A673 (cell line): ENCODE data around the gene PCDHGA4.

Source experiments
- EZH2 ChIP-seq: fragments of 200-600 bp; sonication (generic); IDR thresholded peaks from 2 replicates; pipeline ENCODE4 v1.6.1; 2017; ENCODE audit warnings: borderline replicate concordance, low read depth, mild to moderate bottlenecking, mixed read lengths, antibody characterized with exemption, low read length; ENCODE audit not compliant: poor library complexity, severe bottlenecking
- TF ChIP-seq, protein P1 (sequence below): fragments of 300-800, 200-600 bp; sonication (generic); conservative IDR thresholded peaks from 2 replicates; pipeline ENCODE4 v1.5.1; 2017; ENCODE audit warnings: low read depth, mild to moderate bottlenecking, antibody characterized with exemption, low read length, moderate library complexity, mixed read lengths

DNA sequence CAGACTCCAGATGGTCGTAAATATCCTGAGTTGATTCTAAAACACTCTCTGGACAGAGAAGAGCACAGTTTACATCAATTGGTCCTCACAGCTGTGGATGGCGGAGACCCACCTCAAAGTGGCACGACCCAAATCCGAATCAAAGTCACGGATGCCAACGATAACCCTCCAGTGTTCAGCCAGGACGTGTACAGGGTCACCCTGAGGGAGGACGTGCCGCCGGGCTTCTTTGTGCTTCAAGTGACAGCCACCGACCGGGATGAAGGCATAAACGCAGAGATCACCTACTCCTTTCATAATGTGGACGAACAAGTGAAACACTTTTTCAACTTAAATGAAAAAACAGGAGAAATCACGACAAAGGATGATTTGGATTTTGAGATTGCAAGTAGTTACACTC lies 5.9 kb downstream of the PCDHGA4 start:
- TF ChIP-seq, protein P1, sequence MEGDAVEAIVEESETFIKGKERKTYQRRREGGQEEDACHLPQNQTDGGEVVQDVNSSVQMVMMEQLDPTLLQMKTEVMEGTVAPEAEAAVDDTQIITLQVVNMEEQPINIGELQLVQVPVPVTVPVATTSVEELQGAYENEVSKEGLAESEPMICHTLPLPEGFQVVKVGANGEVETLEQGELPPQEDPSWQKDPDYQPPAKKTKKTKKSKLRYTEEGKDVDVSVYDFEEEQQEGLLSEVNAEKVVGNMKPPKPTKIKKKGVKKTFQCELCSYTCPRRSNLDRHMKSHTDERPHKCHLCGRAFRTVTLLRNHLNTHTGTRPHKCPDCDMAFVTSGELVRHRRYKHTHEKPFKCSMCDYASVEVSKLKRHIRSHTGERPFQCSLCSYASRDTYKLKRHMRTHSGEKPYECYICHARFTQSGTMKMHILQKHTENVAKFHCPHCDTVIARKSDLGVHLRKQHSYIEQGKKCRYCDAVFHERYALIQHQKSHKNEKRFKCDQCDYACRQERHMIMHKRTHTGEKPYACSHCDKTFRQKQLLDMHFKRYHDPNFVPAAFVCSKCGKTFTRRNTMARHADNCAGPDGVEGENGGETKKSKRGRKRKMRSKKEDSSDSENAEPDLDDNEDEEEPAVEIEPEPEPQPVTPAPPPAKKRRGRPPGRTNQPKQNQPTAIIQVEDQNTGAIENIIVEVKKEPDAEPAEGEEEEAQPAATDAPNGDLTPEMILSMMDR: no peak
- TF ChIP-seq EZH2: no peak
